DMS79 (cell line): ENCODE data around the gene RTN4R.
A peak's percentile ranks its signal among the peaks of the same experiment; 100 is the strongest.

Experiments used
- DNase-seq: peaks from one replicate; lab custom pipeline; 2025; lab: John Stamatoyannopoulos, UW

RTN4R gene

DNA sequence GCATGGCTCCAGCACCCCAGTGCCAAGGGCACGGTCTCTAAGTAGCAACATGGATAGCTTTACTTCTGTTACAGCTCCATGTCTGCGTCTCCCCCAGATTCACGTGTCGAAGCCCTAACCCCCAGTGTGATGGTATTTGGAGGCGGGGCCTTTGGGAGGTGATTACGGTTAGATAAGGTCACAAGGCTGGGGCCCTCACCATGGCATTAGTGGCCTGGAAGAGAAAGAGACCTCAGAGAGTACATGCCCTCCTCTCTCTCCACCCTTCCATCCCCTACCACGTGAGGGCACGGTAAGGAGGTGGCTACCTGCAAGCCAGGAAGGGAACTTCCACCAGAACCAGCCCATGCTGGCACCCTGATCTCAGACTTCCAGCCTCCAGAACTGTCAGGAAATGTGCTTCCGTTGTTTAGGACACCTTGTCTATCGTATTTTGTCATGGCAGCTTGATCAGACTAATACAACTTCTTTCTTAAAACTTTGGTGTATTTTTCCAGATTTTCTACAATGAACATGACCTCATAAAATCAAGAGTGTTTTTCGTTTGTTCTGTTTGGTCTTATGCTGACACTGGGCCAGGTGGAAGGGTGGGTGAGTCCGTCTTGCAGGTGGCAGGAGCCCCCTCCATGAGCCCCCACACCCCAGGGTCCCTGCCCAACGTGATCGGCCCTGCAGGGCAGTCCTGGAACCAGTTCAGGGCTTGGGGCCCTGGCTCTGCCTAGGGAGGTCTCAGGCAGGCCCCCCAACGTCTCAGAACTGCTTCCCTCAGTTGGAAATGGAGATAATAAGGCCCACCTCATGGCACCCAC lies 10.7 kb downstream of the RTN4R start:
- DNase-seq, result no peak

DNA sequence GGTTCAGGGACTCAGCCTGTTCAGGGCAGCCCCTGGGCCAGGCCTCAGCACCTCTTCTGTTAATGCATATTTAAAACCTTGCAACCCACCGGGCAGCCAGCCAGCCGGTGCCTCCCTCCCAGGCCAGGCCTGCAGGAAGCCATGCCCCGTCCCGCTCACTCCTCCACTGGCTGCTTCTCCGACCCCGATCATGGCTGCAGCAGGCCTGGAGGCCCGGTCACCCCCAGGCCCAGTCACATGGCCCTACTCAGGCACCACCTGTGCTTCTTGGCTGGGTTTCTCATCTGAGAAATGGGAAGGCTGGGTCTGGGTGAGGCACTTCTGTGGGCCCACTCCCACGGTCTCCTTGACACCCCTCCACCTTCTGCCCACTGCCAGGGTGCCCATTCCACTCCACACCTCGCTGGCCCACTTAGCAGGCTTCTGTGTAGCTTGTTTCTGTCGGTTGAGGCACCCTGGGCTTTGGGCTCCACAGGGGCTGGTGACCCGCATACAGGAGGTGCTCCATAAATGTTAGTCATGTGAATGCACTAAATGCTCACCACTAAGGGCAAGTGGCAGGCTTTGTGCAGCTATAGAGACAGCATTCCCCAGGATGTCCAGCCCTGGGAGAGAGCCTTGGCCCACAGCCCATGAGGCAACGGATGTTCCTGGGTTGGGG lies 11.4 kb downstream of the RTN4R start:
- no peak for DNase-seq

DNA sequence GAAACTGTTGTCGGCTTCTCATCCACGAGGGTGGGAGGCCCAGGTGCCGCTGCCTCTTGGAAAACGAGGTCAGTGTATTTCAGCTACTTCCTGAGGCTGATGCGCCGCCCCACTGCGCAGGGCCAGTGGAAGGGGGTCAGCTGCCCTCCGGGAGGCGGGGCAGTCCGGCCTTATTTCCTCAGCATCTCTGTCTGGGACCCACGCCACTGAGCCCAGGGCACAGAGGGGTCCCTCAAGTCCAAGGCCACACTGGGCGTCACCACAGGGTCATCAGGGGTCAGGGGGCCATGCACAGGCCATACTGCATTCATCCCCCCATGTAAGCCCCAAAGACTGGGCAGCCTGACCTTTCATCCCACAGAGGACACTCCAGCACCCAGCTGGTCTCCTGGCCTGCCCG lies 12.1 kb downstream of the RTN4R start:
- no peak for DNase-seq

- no peak for DNase-seq
Observed at GRCh38 chr22:20254975-20255946, 12.9 kb downstream of the RTN4R start.

- no peak for DNase-seq
Observed at GRCh38 chr22:20253161-20253560, 15.0 kb downstream of the RTN4R start.

- no peak for DNase-seq
Observed at GRCh38 chr22:20251981-20252380, 16.1 kb downstream of the RTN4R start.

DNA sequence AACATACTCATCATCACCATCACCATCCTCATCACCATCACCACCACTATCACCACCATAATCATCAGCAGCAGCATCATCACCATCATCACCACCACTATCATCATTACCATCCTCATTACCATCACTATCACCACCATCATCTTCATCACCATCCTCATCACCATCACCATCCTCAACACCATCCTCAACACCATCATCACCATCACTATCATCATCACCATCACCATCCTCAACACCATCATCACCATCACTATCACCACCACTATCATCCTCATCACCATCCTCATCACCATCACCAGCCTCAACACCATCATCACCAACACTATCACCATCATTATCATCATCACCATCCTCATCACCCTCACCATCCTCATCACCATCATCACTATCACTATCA lies 16.6 kb downstream of the RTN4R start:
- no peak for DNase-seq

GRCh38 chr22:20249797-20250354 lies 18.2 kb downstream of the RTN4R start:
- DNase-seq, result no peak

- DNase-seq, result peak; percentile 15
Observed at GRCh38 chr22:20248461-20248978, 19.6 kb downstream of the RTN4R start.

GRCh38 chr22:20247608-20248171 lies 20.4 kb downstream of the RTN4R start:
- DNase-seq, result no peak

- DNase-seq, result no peak
Observed at GRCh38 chr22:20247010-20247505, 21.1 kb downstream of the RTN4R start.

- DNase-seq, result no peak
Observed at GRCh38 chr22:20246368-20247009, 21.6 kb downstream of the RTN4R start.

- no peak for DNase-seq
Observed at GRCh38 chr22:20245577-20246367, 22.3 kb downstream of the RTN4R start.

DNA sequence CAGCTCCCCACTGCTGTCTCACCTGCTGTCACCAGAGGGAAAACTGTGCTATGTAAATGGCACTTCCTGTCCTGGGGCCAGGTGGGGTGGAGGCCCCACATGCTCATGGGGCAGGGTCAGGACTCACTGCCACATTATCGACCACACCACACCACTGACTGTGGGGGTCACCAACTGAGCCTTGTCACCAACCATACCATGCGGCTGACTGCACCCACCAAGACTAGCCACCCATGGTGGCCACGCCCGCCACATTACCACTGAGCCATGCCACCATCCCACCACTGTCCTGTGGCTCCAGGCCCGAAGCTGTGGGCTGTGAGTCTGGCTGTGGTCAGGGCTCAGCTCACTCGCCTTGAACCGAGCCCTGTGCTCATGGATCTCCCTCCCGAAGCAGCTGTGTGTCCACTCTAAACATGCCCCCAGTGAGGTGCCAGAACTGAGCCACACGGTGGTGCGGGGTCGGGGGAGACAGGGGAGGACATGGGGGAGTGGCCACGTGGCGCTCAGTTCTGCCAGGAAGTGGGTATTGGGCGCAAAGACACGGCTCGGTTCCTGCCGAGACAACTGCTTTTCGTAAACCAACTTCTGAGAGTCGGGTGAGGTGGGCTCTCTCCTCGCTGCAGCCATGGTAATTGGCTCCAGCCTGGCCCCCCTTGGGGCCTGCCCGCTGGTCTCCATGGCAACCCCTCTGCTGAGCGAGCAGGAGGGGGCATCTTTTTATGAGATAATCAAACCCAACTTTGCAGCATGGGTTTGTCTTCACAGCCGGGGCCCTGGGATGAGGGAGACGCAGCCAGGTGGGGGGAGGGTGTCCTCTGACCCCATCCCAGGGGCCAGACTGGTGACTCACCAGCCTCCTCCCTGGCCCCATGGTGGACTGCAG lies 23.2 kb downstream of the RTN4R start:
- no peak for DNase-seq

GRCh38 chr22:20244250-20244648 lies 23.9 kb downstream of the RTN4R start:
- no peak for DNase-seq

DNA sequence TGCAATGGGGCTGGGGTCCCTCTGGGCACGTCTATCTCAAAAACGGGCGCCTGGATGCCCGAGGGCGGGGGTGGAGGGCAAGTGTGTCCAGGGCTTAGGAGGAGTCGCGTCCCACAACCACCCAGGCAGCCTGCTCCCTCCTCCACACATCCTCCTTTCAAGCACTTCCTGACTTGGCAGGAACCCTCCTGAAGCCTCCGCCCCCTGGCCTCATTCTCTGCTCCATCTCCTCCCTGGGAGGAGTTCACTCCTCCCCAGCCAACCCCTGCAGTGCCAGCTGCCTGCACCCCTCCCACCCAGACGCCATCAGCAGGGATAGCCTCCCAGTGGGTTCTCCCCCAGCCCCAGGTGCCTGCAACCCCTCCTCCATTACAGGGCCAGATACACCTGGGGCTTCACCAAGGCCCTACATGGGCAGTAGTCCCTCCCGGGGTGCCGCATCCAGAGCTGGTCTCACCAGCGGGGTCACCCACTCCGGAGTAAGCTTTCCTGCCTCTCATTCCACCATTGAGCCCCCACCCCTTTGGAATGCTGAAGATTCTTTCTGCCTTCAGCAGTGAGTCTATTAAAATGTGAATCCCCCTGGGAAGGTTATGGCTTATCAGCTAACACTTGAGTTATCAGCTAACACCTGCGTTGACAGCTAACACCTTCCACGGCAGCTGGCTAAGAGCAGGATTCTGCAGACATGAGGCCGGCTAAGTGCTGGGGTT lies 24.4 kb downstream of the RTN4R start:
- peak; percentile 67 for DNase-seq

DNA sequence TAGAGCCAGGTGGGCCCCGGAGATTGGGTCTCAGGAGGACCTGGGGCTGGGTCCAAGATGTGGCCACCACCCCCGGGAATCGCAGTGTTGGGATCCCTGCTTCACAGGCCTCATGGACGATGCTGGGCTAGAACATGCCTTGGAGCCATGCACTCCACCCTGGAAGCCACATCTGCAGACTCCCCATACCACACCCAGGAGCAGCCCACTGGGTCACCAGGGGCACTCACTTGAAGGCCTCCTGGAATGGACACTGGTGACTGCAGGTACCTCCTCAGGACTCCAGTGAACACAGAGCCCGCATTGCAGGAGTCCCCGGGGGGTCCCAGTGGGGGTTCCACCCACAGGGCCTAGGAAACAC lies 25.0 kb downstream of the RTN4R start:
- DNase-seq, result no peak

GRCh38 chr22:20242393-20243175 lies 25.5 kb downstream of the RTN4R start:
- no peak for DNase-seq
